Right lobe of liver (tissue), 6 donors: Measurements from ENCODE around the gene OASL. TPM values are rescaled to one million over a fixed set of nuclear protein-coding genes. Genes with fewer than 3 reads are reported as not detected.
A peak's percentile ranks its signal among the peaks of the same experiment; 100 is the strongest.

ENCODE experiments used
- ATAC-seq, 4 donors: fragments of 200-7000 bp; cut with Tn5 transposase; one replicate each; pipeline ENCODE4 v1.9.1; 2020; ENCODE audit warnings: mild to moderate bottlenecking in 4 of 4, moderate library complexity in 4 of 4
- DNase-seq, 3 donors: peaks; one replicate each; pipeline ENCODE4 v3.0.0-alpha.2; 2020
- H3K27ac ChIP-seq, 3 donors: fragments of 200-600 bp; one replicate each; pipeline ENCODE4 v1.8.0; 2022
- H3K27me3 ChIP-seq, 2 donors: fragments of 200-600 bp; one replicate each; pipeline ENCODE4 v1.8.0; 2022
- H3K36me3 ChIP-seq, 4 donors: fragments of 200-600 bp; sonication (generic) in 1 of 4; one replicate each; pipeline versions ENCODE4 v1.5.1 to v1.8.0; 2017 to 2022; ENCODE audit warnings: control low read depth in 1 of 4
- H3K4me1 ChIP-seq, 4 donors: fragments of 200-600 bp; sonication (generic) in 1 of 4; one replicate each; pipeline versions ENCODE4 v1.5.1 to v1.8.0; 2017 to 2022; ENCODE audit warnings: control low read depth in 1 of 4
- H3K4me3 ChIP-seq, 3 donors: fragments of 200-600 bp; one replicate each; pipeline ENCODE4 v1.8.0; 2022
- H3K9me3 ChIP-seq, 4 donors: fragments of 200-600 bp; sonication (generic) in 1 of 4; one replicate each; pipeline versions ENCODE4 v1.5.1 to v1.8.0; 2017 to 2022; ENCODE audit warnings: control low read depth in 1 of 4
- POLR2A ChIP-seq: fragments of 450-650 bp; IDR thresholded peaks from one replicate; pipeline ENCODE4 v1.6.1; 2017; ENCODE audit warnings: antibody characterized with exemption, mild to moderate bottlenecking
- WGBS: methylation state at CpG from one replicate; pipeline ENCODE4 v1.1.6; 2018; ENCODE audit warnings: low coverage, low lambda C conversion rate; ENCODE audit not compliant: insufficient coverage; ENCODE audit errors: missing lambda C conversion rate; 5-methylcytosine and 5-hydroxymethylcytosine counted together
- intact Hi-C, 2 donors: fragments of 100-400 bp; cut with DNase I; formaldehyde crosslinking; loops; one replicate each; pipeline versions ENCODE4 v1.11.2 to v1.14.1; 2022
- total RNA-seq, 6 experiments: library from RNA; depleted of rRNA in 2 of 6; stranded (reverse); fragments of >200 nt in 2 of 6; fragmentation: NEBNext Ultra II Directional in 3 of 6; extraction: Animal tissue kit (Norgen Biotek cat#: 25700) in 3 of 6; gene quantifications; one replicate each; pipeline versions ENCODE4 v1.1.0 to v1.2.4, GENCODE V29; 2016 to 2023
- TF ChIP-seq, protein P1 (sequence below), 4 donors: fragments of 200-600 bp in 3 of 4; fragments of 450-650 bp in 1 of 4; IDR thresholded peaks; one replicate each; pipeline versions ENCODE4 v1.5.1 to v1.8.0; 2016 to 2022; ENCODE audit warnings: antibody characterized with exemption in 4 of 4, mild to moderate bottlenecking in 2 of 4
- donor health status: DM: no; HTN: yes; CAD: no.
- donor health status: DM: no; HTN: no; CAD: no.
- donor health status: DM: no; HTN: no; CAD: no.
- donor health status: DM: no; HTN: yes; CAD: no.
- donor health status: DM: no; HTN: yes; CAD: no.

OASL gene
- total RNA-seq, 6 experiments from 2014 or later: 1.6 to 19.2 (median 4.1) TPM

DNA sequence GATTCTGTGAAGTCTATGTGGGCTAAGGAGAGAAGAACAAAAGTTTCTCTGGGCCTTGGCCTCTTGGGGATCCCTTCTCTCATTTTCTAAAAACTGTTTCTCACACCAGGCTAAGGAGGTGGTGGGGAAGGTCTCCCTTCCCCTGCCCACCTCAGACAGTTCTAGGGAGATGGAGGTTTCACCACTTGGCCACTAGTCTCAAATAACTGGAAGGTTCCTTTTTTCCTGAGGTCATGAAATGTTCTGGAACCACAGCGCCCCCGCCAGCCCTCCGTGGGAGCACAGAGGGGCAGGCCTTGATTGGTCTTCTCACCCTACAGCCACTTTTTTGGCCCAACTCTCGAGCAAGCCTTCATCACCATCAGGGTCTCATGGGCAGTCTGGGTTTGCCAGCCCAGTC is 35.4 kb downstream of the OASL start:
- H3K36me3 ChIP-seq: peaks cover 0 to 37% (median 11%) of the 10 kb centered on the region in 4 donors
- no peak for DNase-seq
- intact Hi-C loops: no loop called here

DNA sequence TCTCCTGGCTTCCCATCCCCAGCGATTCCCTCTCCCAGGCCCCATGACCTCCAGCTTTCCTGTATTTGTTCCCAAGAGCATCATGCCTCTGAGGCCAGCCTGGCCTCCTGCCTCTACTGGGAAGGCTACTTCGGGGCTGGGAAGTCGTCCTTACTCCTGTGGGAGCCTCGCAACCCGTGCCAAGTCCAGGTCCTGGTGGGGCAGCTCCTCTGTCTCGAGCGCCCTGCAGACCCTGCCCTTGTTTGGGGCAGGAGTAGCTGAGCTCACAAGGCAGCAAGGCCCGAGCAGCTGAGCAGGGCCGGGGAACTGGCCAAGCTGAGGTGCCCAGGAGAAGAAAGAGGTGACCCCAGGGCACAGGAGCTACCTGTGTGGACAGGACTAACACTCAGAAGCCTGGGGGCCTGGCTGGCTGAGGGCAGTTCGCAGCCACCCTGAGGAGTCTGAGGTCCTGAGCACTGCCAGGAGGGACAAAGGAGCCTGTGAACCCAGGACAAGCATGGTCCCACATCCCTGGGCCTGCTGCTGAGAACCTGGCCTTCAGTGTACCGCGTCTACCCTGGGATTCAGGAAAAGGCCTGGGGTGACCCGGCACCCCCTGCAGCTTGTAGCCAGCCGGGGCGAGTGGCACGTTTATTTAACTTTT is 37.1 kb downstream of the OASL start:
- H3K4me3 ChIP-seq: no peak overlapping the region
- TF ChIP-seq, protein P1, sequence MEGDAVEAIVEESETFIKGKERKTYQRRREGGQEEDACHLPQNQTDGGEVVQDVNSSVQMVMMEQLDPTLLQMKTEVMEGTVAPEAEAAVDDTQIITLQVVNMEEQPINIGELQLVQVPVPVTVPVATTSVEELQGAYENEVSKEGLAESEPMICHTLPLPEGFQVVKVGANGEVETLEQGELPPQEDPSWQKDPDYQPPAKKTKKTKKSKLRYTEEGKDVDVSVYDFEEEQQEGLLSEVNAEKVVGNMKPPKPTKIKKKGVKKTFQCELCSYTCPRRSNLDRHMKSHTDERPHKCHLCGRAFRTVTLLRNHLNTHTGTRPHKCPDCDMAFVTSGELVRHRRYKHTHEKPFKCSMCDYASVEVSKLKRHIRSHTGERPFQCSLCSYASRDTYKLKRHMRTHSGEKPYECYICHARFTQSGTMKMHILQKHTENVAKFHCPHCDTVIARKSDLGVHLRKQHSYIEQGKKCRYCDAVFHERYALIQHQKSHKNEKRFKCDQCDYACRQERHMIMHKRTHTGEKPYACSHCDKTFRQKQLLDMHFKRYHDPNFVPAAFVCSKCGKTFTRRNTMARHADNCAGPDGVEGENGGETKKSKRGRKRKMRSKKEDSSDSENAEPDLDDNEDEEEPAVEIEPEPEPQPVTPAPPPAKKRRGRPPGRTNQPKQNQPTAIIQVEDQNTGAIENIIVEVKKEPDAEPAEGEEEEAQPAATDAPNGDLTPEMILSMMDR (IDR thresholded peaks at IDR 0.05): no peak
- no peak for TF ChIP-seq POLR2A
- H3K36me3 ChIP-seq: peaks cover 0 to 50% (median 17%) of the 10 kb centered on the region in 4 donors
- no peak for ATAC-seq
- peaks cover 0 to 14% (median 7%) of the 10 kb centered on the region in 4 donors for H3K4me1 ChIP-seq
- DNase-seq: no peak
- no peaks in the 10 kb centered on the region for H3K27me3 ChIP-seq
- intact Hi-C loops: no loop called here
- WGBS: no CpG with 5 or more reads among the region's 16 CpGs
- no peak overlapping the region for H3K27ac ChIP-seq
- H3K9me3 ChIP-seq: no peaks in the 10 kb centered on the region

More for the DNA sequence above, 35.4 kb downstream of the OASL start:
- H3K27me3 ChIP-seq: no peaks in the 10 kb centered on the region
- WGBS: no CpG with 5 or more reads among the region's 4 CpGs
- H3K4me3 ChIP-seq: no peak overlapping the region
- ATAC-seq: peak in 3 of 4 donors; percentile 5 to 15 (median 12)
- TF ChIP-seq POLR2A: no peak
- TF ChIP-seq, protein P1 (IDR thresholded peaks at IDR 0.05): peak in 3 of 4 donors; percentile 19 to 23 (median 22)
- no peaks in the 10 kb centered on the region for H3K9me3 ChIP-seq
- peaks cover 0 to 14% (median 7%) of the 10 kb centered on the region in 4 donors for H3K4me1 ChIP-seq
- H3K27ac ChIP-seq: no peak overlapping the region

DNA sequence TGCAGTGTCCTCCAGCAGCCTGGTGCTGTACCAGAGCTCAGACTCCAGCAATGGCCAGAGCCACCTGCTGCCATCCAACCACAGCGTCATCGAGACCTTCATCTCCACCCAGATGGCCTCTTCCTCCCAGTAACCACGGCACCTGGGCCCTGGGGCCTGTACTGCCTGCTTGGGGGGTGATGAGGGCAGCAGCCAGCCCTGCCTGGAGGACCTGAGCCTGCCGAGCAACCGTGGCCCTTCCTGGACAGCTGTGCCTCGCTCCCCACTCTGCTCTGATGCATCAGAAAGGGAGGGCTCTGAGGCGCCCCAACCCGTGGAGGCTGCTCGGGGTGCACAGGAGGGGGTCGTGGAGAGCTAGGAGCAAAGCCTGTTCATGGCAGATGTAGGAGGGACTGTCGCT is 38.0 kb downstream of the OASL start:
- DNase-seq (no peak), ATAC-seq (no peak)
- 90% methylated on average over 4 of the region's 11 CpGs for WGBS
- no peaks in the 10 kb centered on the region for H3K27me3 ChIP-seq
- peaks cover 0 to 59% (median 20%) of the 10 kb centered on the region in 4 donors for H3K36me3 ChIP-seq
- peaks cover 0 to 14% (median 7%) of the 10 kb centered on the region in 4 donors for H3K4me1 ChIP-seq
- TF ChIP-seq POLR2A: no peak
- TF ChIP-seq, protein P1 (IDR thresholded peaks at IDR 0.05): no peak
- intact Hi-C loops: no loop called here
- no peak overlapping the region for H3K27ac ChIP-seq
- H3K4me3 ChIP-seq: no peak overlapping the region
- H3K9me3 ChIP-seq: no peaks in the 10 kb centered on the region

DNA sequence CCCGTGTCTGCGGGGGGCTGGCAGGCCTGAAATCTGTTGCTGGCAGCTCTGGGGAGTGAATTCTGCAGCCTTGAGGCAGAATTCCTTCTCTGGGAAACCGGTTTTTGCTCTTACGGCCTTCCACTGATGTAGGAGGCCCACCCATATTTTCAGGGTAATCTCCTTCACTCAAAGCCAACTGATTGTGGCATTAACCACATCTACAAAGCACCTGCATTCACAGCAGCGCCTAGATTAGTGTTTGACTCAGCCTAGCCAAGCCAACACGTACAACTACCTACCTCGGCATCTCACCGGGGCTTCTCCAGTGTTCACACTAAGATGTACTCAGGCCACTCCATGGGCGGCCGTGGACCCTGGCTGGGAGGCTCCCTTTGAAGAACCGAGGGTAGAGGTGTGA is 38.5 kb downstream of the OASL start:
- peaks cover 0 to 65% (median 23%) of the 10 kb centered on the region in 4 donors for H3K36me3 ChIP-seq
- intact Hi-C loops: no loop called here
- WGBS: 83% methylated on average over 1 of the region's 11 CpGs

More for the DNA sequence above, 38.5 kb downstream of the OASL start:
- TF ChIP-seq POLR2A: no peak
- TF ChIP-seq, protein P1 (IDR thresholded peaks at IDR 0.05): no peak
- Histone ChIP-seq H3K27me3 (no peaks in the 10 kb centered on the region), H3K4me3 (no peak overlapping the region), H3K27ac (no peak overlapping the region), H3K4me1 (peaks cover 0 to 14% (median 7%) of the 10 kb centered on the region in 4 donors), H3K9me3 (no peaks in the 10 kb centered on the region)
- DNase-seq (no peak), ATAC-seq (no peak)
